PC-9 (cell line): ENCODE data around the gene CDK18. TPM values are rescaled to one million over a fixed set of nuclear protein-coding genes. Genes with fewer than 3 reads are reported as not detected.

Experiments
- BruUV-seq: library from RNA; stranded (reverse); fragments of 400-500 nt; replicated peaks from 2 replicates; lab custom pipeline; 2021; lab: Mats Ljungman, UMichigan
- CTCF ChIA-PET: fragments of 300-600 bp; sonication (Branson Sonifier 250); formaldehyde crosslinking; loops from one replicate; lab custom pipeline; 2022; ENCODE audit warnings: antibody characterized with exemption; lab: Charles Lee
- POLR2A ChIA-PET: fragments of 300-600 bp; sonication (Branson Sonifier 250); formaldehyde crosslinking; loops from one replicate; lab custom pipeline; 2022; ENCODE audit warnings: antibody characterized with exemption; ENCODE audit not compliant: unreplicated experiment; lab: Charles Lee
- DNase-seq, 2 experiments: peaks; one replicate each; pipeline versions ENCODE4 v3.0.0 to v3.0.0-alpha.2; 2015 to 2022; ENCODE audit warnings: mixed read lengths in 1 of 2
- H2AFZ ChIP-seq: fragments of 200-600 bp; sonication (generic); 2 replicates; pipeline ENCODE4 v1.8.1; 2017; ENCODE audit warnings: antibody characterized with exemption
- H3F3A ChIP-seq: fragments of 200-600 bp; sonication (generic); 2 replicates; pipeline ENCODE4 v1.8.1; 2017; ENCODE audit warnings: antibody characterized with exemption, mild to moderate bottlenecking, low read depth; ENCODE audit not compliant: insufficient read depth
- H3K27ac ChIP-seq: fragments of 200-600 bp; sonication (generic); 2 replicates; pipeline ENCODE4 v1.6.1; 2016; ENCODE audit warnings: mixed run types
- H3K27me3 ChIP-seq: fragments of 200-600 bp; sonication (generic); 2 replicates; pipeline ENCODE4 v1.6.1; 2016; ENCODE audit warnings: low read depth, mixed run types; ENCODE audit not compliant: insufficient read depth
- H3K36me3 ChIP-seq: fragments of 200-600 bp; sonication (generic); 2 replicates; pipeline ENCODE4 v1.6.1; 2016; ENCODE audit warnings: low read depth, mixed run types
- H3K4me1 ChIP-seq: fragments of 200-600 bp; sonication (generic); replicated peaks from 2 replicates; pipeline ENCODE4 v1.6.1; 2016; ENCODE audit warnings: mixed run types; ENCODE audit not compliant: insufficient read depth
- H3K4me2 ChIP-seq: fragments of 200-600 bp; sonication (generic); 2 replicates; pipeline ENCODE4 v1.6.1; 2017; ENCODE audit warnings: mixed run types
- H3K4me3 ChIP-seq: fragments of 200-600 bp; sonication (generic); 2 replicates; pipeline ENCODE4 v1.6.1; 2016; ENCODE audit warnings: mixed run types
- H3K79me2 ChIP-seq: fragments of 200-600 bp; sonication (generic); 2 replicates; pipeline ENCODE4 v1.6.1; 2017; ENCODE audit warnings: low read depth, mixed run types
- H3K9me2 ChIP-seq: fragments of 200-600 bp; sonication (generic); 2 replicates; pipeline ENCODE4 v1.8.1; 2017; ENCODE audit warnings: mild to moderate bottlenecking; ENCODE audit not compliant: insufficient read depth
- H3K9me3 ChIP-seq: fragments of 200-600 bp; sonication (generic); 2 replicates; pipeline ENCODE4 v1.8.1; 2016; ENCODE audit warnings: low read depth; ENCODE audit not compliant: insufficient read depth
- H4K20me1 ChIP-seq: fragments of 200-600 bp; sonication (generic); 2 replicates; pipeline ENCODE4 v1.8.1; 2017; ENCODE audit not compliant: insufficient read depth
- EZH2 ChIP-seq: fragments of 200-600 bp; sonication (generic); IDR thresholded peaks from 2 replicates; pipeline ENCODE4 v1.8.0; 2017; ENCODE audit warnings: antibody characterized with exemption, low read depth
- intact Hi-C: fragments of 100-400 bp; cut with micrococcal nuclease; formaldehyde crosslinking; loops from one replicate; pipeline ENCODE4 v1.10.0; 2022; ENCODE audit not compliant: unreplicated experiment
- total RNA-seq: library from RNA; stranded (reverse); gene quantifications from 2 replicates; pipeline ENCODE4 v1.2.3, GENCODE V29; 2021
- TF ChIP-seq, protein P1 (sequence below): fragments of 200-600 bp; sonication (generic); conservative IDR thresholded peaks from 2 replicates; pipeline ENCODE4 v1.6.1; 2017; ENCODE audit warnings: mixed run types, antibody characterized with exemption, mild to moderate bottlenecking, moderate library complexity

Gene CDK18
- total RNA-seq, 1 experiment from 2014 or later = 35.3 TPM

GRCh38 chr1:205545991-205546390, 41.5 kb downstream of the CDK18 start:
- Histone ChIP-seq H3K79me2 (no peaks in the 10 kb centered on the region), H3K4me1 (peaks cover 28% of the 10 kb centered on the region), H3K4me2 (no peak overlapping the region), H2AFZ (no peak overlapping the region), H3K9me2 (no peaks in the 10 kb centered on the region), H3K36me3 (no peaks in the 10 kb centered on the region), H4K20me1 (no peaks in the 10 kb centered on the region), H3K4me3 (no peak overlapping the region), H3K27ac (no peak overlapping the region), H3K9me3 (no peaks in the 10 kb centered on the region), H3F3A (peaks cover 24% of the 10 kb centered on the region), H3K27me3 (no peaks in the 10 kb centered on the region)
- BruUV-seq = no TSS peak
- intact Hi-C loops = no loop called here
- CTCF ChIA-PET = no interaction called here
- DNase-seq = no peak
- POLR2A ChIA-PET = interaction anchor here (0.5 kb wide), 1 partner anchor 85 kb away, joined by 9 read pairs; no protein-coding TSS in a partner anchor
- TF ChIP-seq, protein P1, sequence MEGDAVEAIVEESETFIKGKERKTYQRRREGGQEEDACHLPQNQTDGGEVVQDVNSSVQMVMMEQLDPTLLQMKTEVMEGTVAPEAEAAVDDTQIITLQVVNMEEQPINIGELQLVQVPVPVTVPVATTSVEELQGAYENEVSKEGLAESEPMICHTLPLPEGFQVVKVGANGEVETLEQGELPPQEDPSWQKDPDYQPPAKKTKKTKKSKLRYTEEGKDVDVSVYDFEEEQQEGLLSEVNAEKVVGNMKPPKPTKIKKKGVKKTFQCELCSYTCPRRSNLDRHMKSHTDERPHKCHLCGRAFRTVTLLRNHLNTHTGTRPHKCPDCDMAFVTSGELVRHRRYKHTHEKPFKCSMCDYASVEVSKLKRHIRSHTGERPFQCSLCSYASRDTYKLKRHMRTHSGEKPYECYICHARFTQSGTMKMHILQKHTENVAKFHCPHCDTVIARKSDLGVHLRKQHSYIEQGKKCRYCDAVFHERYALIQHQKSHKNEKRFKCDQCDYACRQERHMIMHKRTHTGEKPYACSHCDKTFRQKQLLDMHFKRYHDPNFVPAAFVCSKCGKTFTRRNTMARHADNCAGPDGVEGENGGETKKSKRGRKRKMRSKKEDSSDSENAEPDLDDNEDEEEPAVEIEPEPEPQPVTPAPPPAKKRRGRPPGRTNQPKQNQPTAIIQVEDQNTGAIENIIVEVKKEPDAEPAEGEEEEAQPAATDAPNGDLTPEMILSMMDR = no peak
- TF ChIP-seq EZH2 = no peak

- intact Hi-C loops = no loop called here
These were observed 42.1 kb downstream of the CDK18 start for GRCh38 chr1:205546541-205546940.

DNA sequence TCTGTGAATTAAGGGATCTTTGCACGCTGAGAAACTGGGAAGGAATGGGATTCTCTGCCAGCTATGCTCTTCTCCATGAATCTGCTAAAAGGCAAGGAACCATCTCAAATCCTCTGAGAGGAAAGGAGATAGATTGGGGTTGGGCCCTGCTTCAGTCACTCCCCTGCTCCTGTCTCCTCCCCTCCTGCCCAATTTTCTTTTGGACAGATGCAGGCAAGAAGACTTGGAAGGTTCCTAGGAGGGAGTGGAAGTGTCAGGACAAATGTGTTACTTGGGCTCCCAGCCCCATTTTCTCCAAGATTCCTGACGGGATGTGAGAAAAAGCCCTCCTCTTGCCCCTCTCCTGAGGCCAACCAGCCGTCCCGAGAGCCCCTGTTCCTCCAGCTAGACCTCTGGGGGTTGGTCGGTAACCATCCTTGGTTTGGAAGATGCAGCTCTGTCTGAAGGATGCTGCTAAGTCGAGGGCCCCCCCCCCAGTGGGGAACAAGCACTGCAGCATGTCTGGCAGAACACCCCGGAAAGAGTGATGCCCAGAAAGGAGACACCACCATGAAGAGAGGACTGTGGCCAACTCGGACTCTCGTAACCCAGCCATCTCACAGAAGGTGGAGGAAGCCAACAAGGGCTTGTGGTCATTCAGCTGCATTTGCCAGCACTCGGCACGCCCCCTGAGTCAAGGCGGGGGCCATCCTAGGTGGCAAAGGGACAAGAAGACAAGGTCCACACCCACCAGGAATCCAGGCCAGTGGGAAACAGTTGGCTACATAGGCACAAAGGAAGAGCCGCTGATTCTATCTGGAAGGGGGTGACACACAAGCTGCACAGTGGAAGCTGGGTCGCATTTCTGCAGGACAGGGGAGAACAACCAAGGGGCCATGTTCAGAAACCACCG, 43.7 kb downstream of the CDK18 start:
- Histone ChIP-seq H3K4me1 (peaks cover 16% of the 10 kb centered on the region), H3K4me2 (no peak overlapping the region), H3K9me2 (no peaks in the 10 kb centered on the region), H3K36me3 (no peaks in the 10 kb centered on the region), H4K20me1 (no peaks in the 10 kb centered on the region), H3K27ac (no peak overlapping the region), H2AFZ (no peak overlapping the region), H3K27me3 (no peaks in the 10 kb centered on the region), H3K79me2 (no peaks in the 10 kb centered on the region), H3K4me3 (no peak overlapping the region), H3K9me3 (no peaks in the 10 kb centered on the region), H3F3A (peaks cover 14% of the 10 kb centered on the region)
- intact Hi-C loops = no loop called here
- no TSS peak for BruUV-seq
- CTCF ChIA-PET = no interaction called here
- TF ChIP-seq, protein P1 = no peak
- TF ChIP-seq EZH2 = no peak
- DNase-seq = no peak
- POLR2A ChIA-PET = no interaction called here

More at GRCh38 chr1:205546541-205546940, 42.1 kb downstream of the CDK18 start:
- Histone ChIP-seq H3K4me1 (peaks cover 28% of the 10 kb centered on the region), H3K27ac (no peak overlapping the region), H3K36me3 (no peaks in the 10 kb centered on the region), H3F3A (peaks cover 24% of the 10 kb centered on the region), H3K4me3 (no peak overlapping the region), H3K4me2 (no peak overlapping the region), H2AFZ (no peak overlapping the region), H3K27me3 (no peaks in the 10 kb centered on the region), H3K79me2 (no peaks in the 10 kb centered on the region), H3K9me2 (no peaks in the 10 kb centered on the region), H3K9me3 (no peaks in the 10 kb centered on the region), H4K20me1 (no peaks in the 10 kb centered on the region)
- TF ChIP-seq, protein P1 = no peak
- no peak for TF ChIP-seq EZH2
- no peak for DNase-seq
- BruUV-seq = no TSS peak
- ChIA-PET POLR2A (interaction anchor here (0.5 kb wide), 1 partner anchor 85 kb away, joined by 9 read pairs; no protein-coding TSS in a partner anchor), CTCF (no interaction called here)
